Measurements from ENCODE around the gene SRGAP1. TPM values are rescaled to one million over a fixed set of nuclear protein-coding genes. Genes with fewer than 3 reads are reported as not detected.

SRGAP1 gene
- total and polyA plus RNA-seq, 2 of the 8 experiments (the other 6 are each of a cell fraction or from before 2014, with no cell fraction given) = 3.2 to 7.3 TPM

- Histone ChIP-seq H3K4me2 (ENCODE audit: insufficient read depth in 1 of 2, low read depth in 2 of 2, low read length in 2 of 2) (no peak overlapping the region), H3K4me1 (replicated peaks in 1 of 4; ENCODE audit: control insufficient read depth in 3 of 4, insufficient read depth in 4 of 4, low read length in 3 of 4) (no peaks in the 10 kb centered on the region), H3K27ac (ENCODE audit: low read depth, low read length) (no peak overlapping the region), H3K23ac (ENCODE audit: insufficient read length) (no peak overlapping the region), H3K18ac (ENCODE audit: extremely low read depth, low read length) (no peak overlapping the region), H3K27me3 (replicated peaks in 1 of 4; ENCODE audit: control insufficient read depth in 3 of 4, extremely low read depth in 1 of 4, insufficient read depth in 3 of 4, low read length in 3 of 4) (no peaks in the 10 kb centered on the region), H2BK12ac (ENCODE audit: low read depth, low read length) (no peak overlapping the region), H3K4me3 (ENCODE audit: extremely low read depth in 1 of 4, insufficient read depth in 2 of 4, low read depth in 3 of 4, low read length in 4 of 4) (no peak overlapping the region), H3K79me1 (ENCODE audit: low read depth, low read length) (no peaks in the 10 kb centered on the region), H3K56ac (replicated peaks; ENCODE audit: insufficient read length, low read depth, low read length) (no peak overlapping the region), H3K36me3 (ENCODE audit: control insufficient read depth in 2 of 4, insufficient read depth in 4 of 4, low read length in 3 of 4) (no peaks in the 10 kb centered on the region), H2BK20ac (ENCODE audit: low read length) (no peak overlapping the region), H3K14ac (ENCODE audit: insufficient read length) (no peak overlapping the region), H2BK5ac (ENCODE audit: low read depth, low read length) (no peak overlapping the region), H2BK120ac (replicated peaks; ENCODE audit: low read depth, low read length) (no peak overlapping the region), H3K23me2 (ENCODE audit: low read depth, low read length) (no peaks in the 10 kb centered on the region; the same call in 1 of the 2 replicates), H4K20me1 (replicated peaks in 1 of 2; ENCODE audit: control insufficient read depth in 1 of 2, insufficient read depth in 2 of 2, low read length in 2 of 2) (no peaks in the 10 kb centered on the region), H3K9ac (replicated peaks in 1 of 4; ENCODE audit: extremely low read depth in 1 of 4, low read depth in 3 of 4, low read length in 3 of 4) (no peak overlapping the region), H2BK15ac (ENCODE audit: low read length) (no peak overlapping the region), H2AK5ac (ENCODE audit: low read depth, low read length) (no peak overlapping the region), H3K4ac (replicated peaks; ENCODE audit: insufficient read length, low read depth, low read length) (no peak overlapping the region), H4K91ac (replicated peaks; ENCODE audit: insufficient read length, low read length) (no peak overlapping the region), H2AFZ (ENCODE audit: low read length) (no peak overlapping the region), H3K79me2 (ENCODE audit: control insufficient read depth in 1 of 2, insufficient read depth in 2 of 2, low read length in 2 of 2) (0 out of 4 replicates have a peak, but pooled peaks cover 0 to 3% of the 10 kb centered on the region in 2 experiments), H4K5ac (ENCODE audit: insufficient read length, low read depth, low read length) (no peak overlapping the region), H4K8ac (ENCODE audit: extremely low read depth, insufficient read depth, low read length) (no peak overlapping the region), H3K9me3 (ENCODE audit: insufficient read depth in 2 of 2, low read depth in 1 of 2, low read length in 1 of 2) (no peaks in the 10 kb centered on the region)
- POLR2A ChIA-PET (ENCODE audit: partially characterized antibody) = no interaction called here
- FAIRE-seq (no peak), DNase-seq (ENCODE audit: low read depth in 1 of 2, low spot score in 2 of 2) (no peak)
- CTCF ChIA-PET (ENCODE audit: partially characterized antibody) = interaction anchor here (0.6 kb wide), 2 partner anchors 18 to 380 kb away, joined by 3 to 5 read pairs; no protein-coding TSS in a partner anchor
- TF ChIP-seq KDM4A (IDR thresholded peaks at IDR 0.05; ENCODE audit: low read depth, low read length, severe bottlenecking) = no peak
- 89% methylated on average over 9 of the region's 9 CpGs; no CpG with 5 or more reads in 1 of the 2 experiments for WGBS, 2 experiments (ENCODE audit: extremely low coverage in 1 of 2, insufficient coverage in 1 of 2, insufficient read length in 1 of 2, insufficient replicate concordance in 2 of 2, low coverage in 1 of 2, low lambda C conversion rate in 2 of 2, missing lambda C conversion rate in 1 of 2)
Observed at GRCh38 chr12:63955831-63956666, 111.5 kb downstream of the SRGAP1 start.
